ENCODE measurements around the gene TENT4A.

GRCh38 chr5:6675784-6676491, 37.3 kb upstream of the TENT4A start:
- TF ChIP-seq CTCF (IDR thresholded peaks at IDR 0.05): no peak
- TF ChIP-seq POLR2A (IDR thresholded peaks at IDR 0.05): no peak
